CD4-positive, alpha-beta T cell treated with Interleukin-6 for 4 hours (primary cell): Measurements from ENCODE around the gene SEPTIN10.

ENCODE experiments used
- DNase-seq: peaks from one replicate; pipeline ENCODE4 v3.0.0-alpha.2; 2020; ENCODE audit warnings: mixed read lengths

SEPTIN10 gene

GRCh38 chr2:109521233-109522062, 92.3 kb downstream of the SEPTIN10 start:
- no peak for DNase-seq

GRCh38 chr2:109519513-109519912, 94.3 kb downstream of the SEPTIN10 start:
- DNase-seq = no peak

- DNase-seq = no peak
Observed at GRCh38 chr2:109517118-109517889, 96.5 kb downstream of the SEPTIN10 start.

- DNase-seq = no peak
Observed at GRCh38 chr2:109516445-109517117, 97.2 kb downstream of the SEPTIN10 start.

GRCh38 chr2:109514857-109515256, 98.9 kb downstream of the SEPTIN10 start:
- DNase-seq = no peak

GRCh38 chr2:109513749-109514588, 99.8 kb downstream of the SEPTIN10 start:
- DNase-seq = no peak

- no peak for DNase-seq
Observed at GRCh38 chr2:109513230-109513629, 100.5 kb downstream of the SEPTIN10 start.

- DNase-seq = no peak
Observed at GRCh38 chr2:109512076-109512475, 101.7 kb downstream of the SEPTIN10 start.

GRCh38 chr2:109511168-109511567, 102.6 kb downstream of the SEPTIN10 start:
- DNase-seq = no peak

- peak; percentile 81 for DNase-seq
Observed at GRCh38 chr2:109510136-109511028, 103.4 kb downstream of the SEPTIN10 start.

GRCh38 chr2:109508556-109508955, 105.2 kb downstream of the SEPTIN10 start:
- no peak for DNase-seq

GRCh38 chr2:109507828-109508227, 105.9 kb downstream of the SEPTIN10 start:
- DNase-seq = no peak

GRCh38 chr2:109507217-109507616, 106.5 kb downstream of the SEPTIN10 start:
- DNase-seq = no peak

GRCh38 chr2:109503191-109503590, 110.6 kb downstream of the SEPTIN10 start:
- no peak for DNase-seq

GRCh38 chr2:109501461-109501860, 112.3 kb downstream of the SEPTIN10 start:
- DNase-seq = no peak

GRCh38 chr2:109500910-109501309, 112.9 kb downstream of the SEPTIN10 start:
- no peak for DNase-seq

- DNase-seq = no peak
Observed at GRCh38 chr2:109499566-109499965, 114.2 kb downstream of the SEPTIN10 start.

- DNase-seq = no peak
Observed at GRCh38 chr2:109498906-109499305, 114.9 kb downstream of the SEPTIN10 start.

GRCh38 chr2:109497911-109498870, 115.6 kb downstream of the SEPTIN10 start:
- DNase-seq = no peak

GRCh38 chr2:109497463-109497862, 116.3 kb downstream of the SEPTIN10 start:
- no peak for DNase-seq
